ENCODE measurements around the gene CFAP210. TPM values are rescaled to one million over a fixed set of nuclear protein-coding genes. Genes with fewer than 3 reads are reported as not detected.

Gene CFAP210
- total and polyA plus RNA-seq, 10 of the 15 experiments (the other 5 are each of a cell fraction or from before 2014, with no cell fraction given): not detected

DNA sequence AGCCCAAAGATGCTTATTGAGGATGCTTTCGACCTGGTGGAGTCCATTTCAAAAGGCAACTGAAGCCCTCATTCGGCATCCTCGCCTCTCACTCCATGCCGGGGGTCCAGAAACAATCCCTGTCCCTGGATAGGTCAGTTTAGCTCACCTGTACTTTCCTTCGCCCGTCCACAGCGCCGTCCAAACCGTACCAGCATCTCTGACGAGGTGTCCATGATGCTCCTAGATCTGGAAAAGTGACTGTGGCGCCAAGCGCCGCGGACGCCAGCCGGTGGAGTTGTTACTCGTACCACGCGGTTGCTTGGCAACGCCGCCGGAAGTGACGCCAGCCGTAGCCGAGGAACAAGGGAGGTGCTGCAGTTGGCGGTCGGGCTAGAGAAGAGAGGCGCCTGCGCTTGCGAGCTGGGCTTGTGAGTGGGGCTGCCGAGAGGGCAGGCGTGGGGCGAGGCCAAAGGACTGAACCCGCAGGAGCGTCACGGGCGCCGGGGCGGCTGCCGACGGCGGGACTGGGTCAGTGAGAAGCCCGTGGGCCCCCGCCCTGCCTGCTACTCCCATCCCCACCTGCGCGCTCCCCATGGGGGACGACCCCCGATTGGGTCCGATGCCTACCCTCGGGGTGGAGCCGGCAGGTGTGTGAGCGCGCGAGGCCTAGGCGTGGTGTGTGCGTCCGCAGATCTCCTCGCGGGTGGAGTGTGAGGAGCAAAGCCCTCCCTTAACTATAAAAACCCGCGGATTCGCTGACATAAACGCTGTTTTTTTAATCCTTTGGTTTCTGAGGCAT, at the start of gene CFAP210, which contains the start of gene PHOSPHO2 (continued):
- TF ChIP-seq, protein P1, sequence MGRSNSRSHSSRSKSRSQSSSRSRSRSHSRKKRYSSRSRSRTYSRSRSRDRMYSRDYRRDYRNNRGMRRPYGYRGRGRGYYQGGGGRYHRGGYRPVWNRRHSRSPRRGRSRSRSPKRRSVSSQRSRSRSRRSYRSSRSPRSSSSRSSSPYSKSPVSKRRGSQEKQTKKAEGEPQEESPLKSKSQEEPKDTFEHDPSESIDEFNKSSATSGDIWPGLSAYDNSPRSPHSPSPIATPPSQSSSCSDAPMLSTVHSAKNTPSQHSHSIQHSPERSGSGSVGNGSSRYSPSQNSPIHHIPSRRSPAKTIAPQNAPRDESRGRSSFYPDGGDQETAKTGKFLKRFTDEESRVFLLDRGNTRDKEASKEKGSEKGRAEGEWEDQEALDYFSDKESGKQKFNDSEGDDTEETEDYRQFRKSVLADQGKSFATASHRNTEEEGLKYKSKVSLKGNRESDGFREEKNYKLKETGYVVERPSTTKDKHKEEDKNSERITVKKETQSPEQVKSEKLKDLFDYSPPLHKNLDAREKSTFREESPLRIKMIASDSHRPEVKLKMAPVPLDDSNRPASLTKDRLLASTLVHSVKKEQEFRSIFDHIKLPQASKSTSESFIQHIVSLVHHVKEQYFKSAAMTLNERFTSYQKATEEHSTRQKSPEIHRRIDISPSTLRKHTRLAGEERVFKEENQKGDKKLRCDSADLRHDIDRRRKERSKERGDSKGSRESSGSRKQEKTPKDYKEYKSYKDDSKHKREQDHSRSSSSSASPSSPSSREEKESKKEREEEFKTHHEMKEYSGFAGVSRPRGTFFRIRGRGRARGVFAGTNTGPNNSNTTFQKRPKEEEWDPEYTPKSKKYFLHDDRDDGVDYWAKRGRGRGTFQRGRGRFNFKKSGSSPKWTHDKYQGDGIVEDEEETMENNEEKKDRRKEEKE (IDR thresholded peaks at IDR 0.05): no peak
- TF ChIP-seq HDAC6 (IDR thresholded peaks at IDR 0.05; ENCODE audit: unreplicated experiment) (no peak), STAT3 (IDR thresholded peaks at IDR 0.05; ENCODE audit: low read depth, low read length) (no peak), SMARCA5 (IDR thresholded peaks at IDR 0.05) (peak; percentile 51; the same call in 1 of the 2 replicates), MEF2A (IDR thresholded peaks at IDR 0.05; ENCODE audit: insufficient read depth, low read depth, low read length) (no peak), CBFB (IDR thresholded peaks at IDR 0.05; ENCODE audit: low read depth) (no peak), RBBP5 (conservative IDR thresholded peaks at IDR 0.05) (no peak), CHD2 (IDR thresholded peaks at IDR 0.05; ENCODE audit: borderline replicate concordance, low read depth, low read length) (0 out of 2 replicates have a peak, but pooled peaks have one; percentile 41), HCFC1 (IDR thresholded peaks at IDR 0.05; ENCODE audit: low read length) (peak; percentile 13; the same call in 1 of the 2 replicates), RUNX3 (IDR thresholded peaks at IDR 0.05; ENCODE audit: low read length) (peak; percentile 20; the same call in 1 of the 2 replicates), FOXK2 (IDR thresholded peaks at IDR 0.05) (no peak), PAX8 (IDR thresholded peaks at IDR 0.05) (no peak), BHLHE40 (IDR thresholded peaks at IDR 0.05; ENCODE audit: borderline replicate concordance in 1 of 2, low read depth in 2 of 2, low read length in 1 of 2) (peak in 1 of 2 experiments; percentile 81; a peak in 2 of 4 replicates), KDM1A (IDR thresholded peaks at IDR 0.05; ENCODE audit: borderline replicate concordance) (no peak), TARDBP (IDR thresholded peaks at IDR 0.05; ENCODE audit: borderline replicate concordance) (no peak), RFX5 (IDR thresholded peaks at IDR 0.05; ENCODE audit: low read depth, low read length) (peak; percentile 88)
- TF ChIP-seq, protein P2, sequence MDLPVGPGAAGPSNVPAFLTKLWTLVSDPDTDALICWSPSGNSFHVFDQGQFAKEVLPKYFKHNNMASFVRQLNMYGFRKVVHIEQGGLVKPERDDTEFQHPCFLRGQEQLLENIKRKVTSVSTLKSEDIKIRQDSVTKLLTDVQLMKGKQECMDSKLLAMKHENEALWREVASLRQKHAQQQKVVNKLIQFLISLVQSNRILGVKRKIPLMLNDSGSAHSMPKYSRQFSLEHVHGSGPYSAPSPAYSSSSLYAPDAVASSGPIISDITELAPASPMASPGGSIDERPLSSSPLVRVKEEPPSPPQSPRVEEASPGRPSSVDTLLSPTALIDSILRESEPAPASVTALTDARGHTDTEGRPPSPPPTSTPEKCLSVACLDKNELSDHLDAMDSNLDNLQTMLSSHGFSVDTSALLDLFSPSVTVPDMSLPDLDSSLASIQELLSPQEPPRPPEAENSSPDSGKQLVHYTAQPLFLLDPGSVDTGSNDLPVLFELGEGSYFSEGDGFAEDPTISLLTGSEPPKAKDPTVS (IDR thresholded peaks at IDR 0.05; ENCODE audit: low read depth, low read length): no peak
- TF ChIP-seq, protein P3, sequence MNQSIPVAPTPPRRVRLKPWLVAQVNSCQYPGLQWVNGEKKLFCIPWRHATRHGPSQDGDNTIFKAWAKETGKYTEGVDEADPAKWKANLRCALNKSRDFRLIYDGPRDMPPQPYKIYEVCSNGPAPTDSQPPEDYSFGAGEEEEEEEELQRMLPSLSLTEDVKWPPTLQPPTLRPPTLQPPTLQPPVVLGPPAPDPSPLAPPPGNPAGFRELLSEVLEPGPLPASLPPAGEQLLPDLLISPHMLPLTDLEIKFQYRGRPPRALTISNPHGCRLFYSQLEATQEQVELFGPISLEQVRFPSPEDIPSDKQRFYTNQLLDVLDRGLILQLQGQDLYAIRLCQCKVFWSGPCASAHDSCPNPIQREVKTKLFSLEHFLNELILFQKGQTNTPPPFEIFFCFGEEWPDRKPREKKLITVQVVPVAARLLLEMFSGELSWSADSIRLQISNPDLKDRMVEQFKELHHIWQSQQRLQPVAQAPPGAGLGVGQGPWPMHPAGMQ (IDR thresholded peaks at IDR 0.05; ENCODE audit: borderline replicate concordance): no peak
- TF ChIP-seq, protein P4, sequence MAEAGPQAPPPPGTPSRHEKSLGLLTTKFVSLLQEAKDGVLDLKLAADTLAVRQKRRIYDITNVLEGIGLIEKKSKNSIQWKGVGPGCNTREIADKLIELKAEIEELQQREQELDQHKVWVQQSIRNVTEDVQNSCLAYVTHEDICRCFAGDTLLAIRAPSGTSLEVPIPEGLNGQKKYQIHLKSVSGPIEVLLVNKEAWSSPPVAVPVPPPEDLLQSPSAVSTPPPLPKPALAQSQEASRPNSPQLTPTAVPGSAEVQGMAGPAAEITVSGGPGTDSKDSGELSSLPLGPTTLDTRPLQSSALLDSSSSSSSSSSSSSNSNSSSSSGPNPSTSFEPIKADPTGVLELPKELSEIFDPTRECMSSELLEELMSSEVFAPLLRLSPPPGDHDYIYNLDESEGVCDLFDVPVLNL (IDR thresholded peaks at IDR 0.05; ENCODE audit: low read depth, low read length): no peak
- TF ChIP-seq, protein P5, sequence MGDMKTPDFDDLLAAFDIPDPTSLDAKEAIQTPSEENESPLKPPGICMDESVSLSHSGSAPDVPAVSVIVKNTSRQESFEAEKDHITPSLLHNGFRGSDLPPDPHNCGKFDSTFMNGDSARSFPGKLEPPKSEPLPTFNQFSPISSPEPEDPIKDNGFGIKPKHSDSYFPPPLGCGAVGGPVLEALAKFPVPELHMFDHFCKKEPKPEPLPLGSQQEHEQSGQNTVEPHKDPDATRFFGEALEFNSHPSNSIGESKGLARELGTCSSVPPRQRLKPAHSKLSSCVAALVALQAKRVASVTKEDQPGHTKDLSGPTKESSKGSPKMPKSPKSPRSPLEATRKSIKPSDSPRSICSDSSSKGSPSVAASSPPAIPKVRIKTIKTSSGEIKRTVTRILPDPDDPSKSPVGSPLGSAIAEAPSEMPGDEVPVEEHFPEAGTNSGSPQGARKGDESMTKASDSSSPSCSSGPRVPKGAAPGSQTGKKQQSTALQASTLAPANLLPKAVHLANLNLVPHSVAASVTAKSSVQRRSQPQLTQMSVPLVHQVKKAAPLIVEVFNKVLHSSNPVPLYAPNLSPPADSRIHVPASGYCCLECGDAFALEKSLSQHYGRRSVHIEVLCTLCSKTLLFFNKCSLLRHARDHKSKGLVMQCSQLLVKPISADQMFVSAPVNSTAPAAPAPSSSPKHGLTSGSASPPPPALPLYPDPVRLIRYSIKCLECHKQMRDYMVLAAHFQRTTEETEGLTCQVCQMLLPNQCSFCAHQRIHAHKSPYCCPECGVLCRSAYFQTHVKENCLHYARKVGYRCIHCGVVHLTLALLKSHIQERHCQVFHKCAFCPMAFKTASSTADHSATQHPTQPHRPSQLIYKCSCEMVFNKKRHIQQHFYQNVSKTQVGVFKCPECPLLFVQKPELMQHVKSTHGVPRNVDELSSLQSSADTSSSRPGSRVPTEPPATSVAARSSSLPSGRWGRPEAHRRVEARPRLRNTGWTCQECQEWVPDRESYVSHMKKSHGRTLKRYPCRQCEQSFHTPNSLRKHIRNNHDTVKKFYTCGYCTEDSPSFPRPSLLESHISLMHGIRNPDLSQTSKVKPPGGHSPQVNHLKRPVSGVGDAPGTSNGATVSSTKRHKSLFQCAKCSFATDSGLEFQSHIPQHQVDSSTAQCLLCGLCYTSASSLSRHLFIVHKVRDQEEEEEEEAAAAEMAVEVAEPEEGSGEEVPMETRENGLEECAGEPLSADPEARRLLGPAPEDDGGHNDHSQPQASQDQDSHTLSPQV (IDR thresholded peaks at IDR 0.05): no peak

Data from GM12878 (cell line).